Measurements from ENCODE around the gene ABTB1.
"Not testable (repeated sequence)": the region's sequence is repeated elsewhere in the genome, so short reads cannot be mapped to it uniquely, and the experiment has no call there.

Gene ABTB1

GRCh38 chr3:127647845-127648204, 24.9 kb upstream of the ABTB1 start:
- no peak for DNase-seq (ENCODE audit: low read depth in 2 of 2)

GRCh38 chr3:127650236-127650635, 22.5 kb upstream of the ABTB1 start:
- no peak for DNase-seq (ENCODE audit: low read depth in 2 of 2)

GRCh38 chr3:127651516-127652172, 21.1 kb upstream of the ABTB1 start:
- no peak for DNase-seq (ENCODE audit: low read depth in 2 of 2)

- no peak for DNase-seq (ENCODE audit: low read depth in 2 of 2)
Observed at GRCh38 chr3:127652246-127652995, 20.3 kb upstream of the ABTB1 start.

GRCh38 chr3:127654374-127654773, 18.4 kb upstream of the ABTB1 start:
- DNase-seq (ENCODE audit: low read depth in 2 of 2): no peak

GRCh38 chr3:127654993-127655392, 17.8 kb upstream of the ABTB1 start:
- DNase-seq (ENCODE audit: low read depth in 2 of 2): not testable (repeated sequence)

GRCh38 chr3:127655641-127656040, 17.1 kb upstream of the ABTB1 start:
- DNase-seq (ENCODE audit: low read depth in 2 of 2): no peak

- no peak for DNase-seq (ENCODE audit: low read depth in 2 of 2)
Observed at GRCh38 chr3:127656906-127657305, 15.8 kb upstream of the ABTB1 start.

- no peak for DNase-seq (ENCODE audit: low read depth in 2 of 2)
Observed at GRCh38 chr3:127658234-127658633, 14.5 kb upstream of the ABTB1 start.

- no peak for DNase-seq (ENCODE audit: low read depth in 2 of 2)
Observed at GRCh38 chr3:127660621-127661251, 12.0 kb upstream of the ABTB1 start.

- no peak for DNase-seq (ENCODE audit: low read depth in 2 of 2)
Observed at GRCh38 chr3:127661600-127661999, 11.2 kb upstream of the ABTB1 start.

- no peak for DNase-seq (ENCODE audit: low read depth in 2 of 2)
Observed at GRCh38 chr3:127662001-127662469, 10.7 kb upstream of the ABTB1 start.

- no peak for DNase-seq (ENCODE audit: low read depth in 2 of 2)
Observed at GRCh38 chr3:127663151-127663550, 9.6 kb upstream of the ABTB1 start.

GRCh38 chr3:127665165-127665564, 7.6 kb upstream of the ABTB1 start:
- DNase-seq (ENCODE audit: low read depth in 2 of 2): no peak

GRCh38 chr3:127665586-127665985, 7.2 kb upstream of the ABTB1 start:
- DNase-seq (ENCODE audit: low read depth in 2 of 2): no peak

GRCh38 chr3:127666676-127667075, 6.1 kb upstream of the ABTB1 start:
- DNase-seq (ENCODE audit: low read depth in 2 of 2): no peak

GRCh38 chr3:127667119-127667681, 5.6 kb upstream of the ABTB1 start:
- DNase-seq (ENCODE audit: low read depth in 2 of 2): no peak

GRCh38 chr3:127668906-127669305, 3.8 kb upstream of the ABTB1 start:
- no peak for DNase-seq (ENCODE audit: low read depth in 2 of 2)

- DNase-seq (ENCODE audit: low read depth in 2 of 2): no peak
Observed at GRCh38 chr3:127669541-127670228, 3.1 kb upstream of the ABTB1 start.

- no peak for DNase-seq (ENCODE audit: low read depth in 2 of 2)
Observed at GRCh38 chr3:127670229-127670559, 2.6 kb upstream of the ABTB1 start.

- DNase-seq (ENCODE audit: low read depth in 2 of 2): no peak
Observed at GRCh38 chr3:127670761-127671522, 1.8 kb upstream of the ABTB1 start.

Measured in stimulated activated CD8-positive, alpha-beta memory T cell treated with anti-CD3 and anti-CD28 coated beads, Interleukin-7, amount 100 ng/mL, for 1 hour (primary cell).